ENCODE results near the gene ZBP1. TPM values are rescaled to one million over a fixed set of nuclear protein-coding genes. Genes with fewer than 3 reads are reported as not detected.

Gene ZBP1
- total RNA-seq, 1 donor from 2014 or later: not detected

DNA sequence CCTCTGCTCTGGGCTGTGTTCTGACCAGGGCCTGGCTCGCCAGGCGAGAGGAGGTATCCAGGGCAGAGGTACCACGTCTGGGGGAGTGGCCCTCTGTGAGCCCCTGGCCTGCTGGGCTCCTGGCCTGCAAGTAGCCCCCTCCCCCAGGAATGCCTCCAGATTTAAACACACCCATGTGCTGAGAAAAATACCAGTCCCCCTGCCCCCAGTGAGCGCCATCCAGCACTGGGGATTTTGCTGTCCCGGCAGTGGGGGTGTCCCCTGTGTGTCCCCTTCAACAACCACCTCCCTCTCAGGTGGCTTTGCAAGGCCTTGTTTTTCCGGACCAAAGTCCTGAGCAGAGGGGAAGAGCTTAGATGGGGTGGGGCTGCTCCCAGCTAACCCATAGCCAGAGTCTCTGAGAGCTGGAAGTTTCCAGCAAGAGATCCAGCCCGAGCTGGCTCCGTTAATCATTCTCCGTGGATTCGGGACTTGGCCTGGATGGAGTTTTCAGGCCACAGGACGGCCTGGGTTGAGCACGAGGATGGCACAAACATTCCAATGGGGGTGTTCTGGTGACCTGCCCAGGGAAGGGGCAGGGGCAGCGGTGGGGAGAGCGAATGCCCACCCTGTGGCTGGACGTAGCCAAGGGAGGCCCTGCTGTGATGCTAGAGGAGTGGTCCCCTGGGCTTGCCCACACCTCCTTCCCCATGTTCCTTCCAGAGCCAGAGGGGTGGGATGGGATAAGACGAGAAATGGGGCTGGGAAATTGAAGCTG, 30.3 kb downstream of the ZBP1 start:
- H3K4me1 ChIP-seq: no peaks in the 10 kb centered on the region
- H3K9me3 ChIP-seq (replicated peaks): peaks cover 10% of the 10 kb centered on the region
- TF ChIP-seq, protein P1, sequence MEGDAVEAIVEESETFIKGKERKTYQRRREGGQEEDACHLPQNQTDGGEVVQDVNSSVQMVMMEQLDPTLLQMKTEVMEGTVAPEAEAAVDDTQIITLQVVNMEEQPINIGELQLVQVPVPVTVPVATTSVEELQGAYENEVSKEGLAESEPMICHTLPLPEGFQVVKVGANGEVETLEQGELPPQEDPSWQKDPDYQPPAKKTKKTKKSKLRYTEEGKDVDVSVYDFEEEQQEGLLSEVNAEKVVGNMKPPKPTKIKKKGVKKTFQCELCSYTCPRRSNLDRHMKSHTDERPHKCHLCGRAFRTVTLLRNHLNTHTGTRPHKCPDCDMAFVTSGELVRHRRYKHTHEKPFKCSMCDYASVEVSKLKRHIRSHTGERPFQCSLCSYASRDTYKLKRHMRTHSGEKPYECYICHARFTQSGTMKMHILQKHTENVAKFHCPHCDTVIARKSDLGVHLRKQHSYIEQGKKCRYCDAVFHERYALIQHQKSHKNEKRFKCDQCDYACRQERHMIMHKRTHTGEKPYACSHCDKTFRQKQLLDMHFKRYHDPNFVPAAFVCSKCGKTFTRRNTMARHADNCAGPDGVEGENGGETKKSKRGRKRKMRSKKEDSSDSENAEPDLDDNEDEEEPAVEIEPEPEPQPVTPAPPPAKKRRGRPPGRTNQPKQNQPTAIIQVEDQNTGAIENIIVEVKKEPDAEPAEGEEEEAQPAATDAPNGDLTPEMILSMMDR (IDR thresholded peaks at IDR 0.05; ENCODE audit: borderline replicate concordance): no peak
- H3K36me3 ChIP-seq: no peaks in the 10 kb centered on the region
- no peak overlapping the region for H3K4me3 ChIP-seq
- intact Hi-C loops (cut with micrococcal nuclease): no loop called here
- DNase-seq: no peak
- peaks cover 59% of the 10 kb centered on the region for H3K27me3 ChIP-seq (ENCODE audit: low read depth)
- no peak overlapping the region for H3K27ac ChIP-seq (replicated peaks)

DNA sequence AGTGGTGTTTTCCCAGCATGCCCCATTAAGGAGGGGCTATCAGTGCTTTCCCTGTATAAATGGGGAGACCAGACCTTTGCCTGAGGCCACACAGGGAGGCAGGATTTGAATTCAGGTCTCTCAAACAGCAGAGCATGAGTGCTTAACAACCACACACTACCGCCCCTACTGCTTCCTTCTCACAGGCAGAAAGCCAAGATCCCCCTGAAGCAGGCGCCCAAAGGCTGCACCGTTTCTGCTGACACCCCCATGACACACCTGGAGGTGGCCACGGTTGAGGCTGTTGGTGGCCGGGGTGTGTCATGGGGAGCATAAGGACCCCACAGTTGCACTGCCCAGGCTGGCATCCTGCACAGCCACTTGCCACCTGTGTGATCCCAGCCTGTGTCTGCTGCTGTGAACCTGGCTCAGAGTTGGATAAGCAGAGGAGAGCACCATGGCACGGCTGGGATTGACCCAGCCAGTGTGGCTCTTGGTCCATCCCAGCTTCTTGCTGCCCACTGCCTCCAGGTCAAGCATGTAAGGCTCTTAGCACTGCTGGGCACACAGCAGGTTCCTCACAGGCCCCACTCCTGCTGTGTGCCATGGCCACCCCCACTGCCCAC, 31.0 kb downstream of the ZBP1 start:
- no peak for DNase-seq
- Histone ChIP-seq H3K9me3 (replicated peaks) (peaks cover 10% of the 10 kb centered on the region), H3K36me3 (no peaks in the 10 kb centered on the region), H3K4me1 (no peaks in the 10 kb centered on the region), H3K4me3 (no peak overlapping the region), H3K27ac (replicated peaks) (no peak overlapping the region), H3K27me3 (ENCODE audit: low read depth) (peaks cover 66% of the 10 kb centered on the region)
- intact Hi-C loops (cut with micrococcal nuclease): no loop called here
- TF ChIP-seq, protein P1 (IDR thresholded peaks at IDR 0.05; ENCODE audit: borderline replicate concordance): no peak

DNA sequence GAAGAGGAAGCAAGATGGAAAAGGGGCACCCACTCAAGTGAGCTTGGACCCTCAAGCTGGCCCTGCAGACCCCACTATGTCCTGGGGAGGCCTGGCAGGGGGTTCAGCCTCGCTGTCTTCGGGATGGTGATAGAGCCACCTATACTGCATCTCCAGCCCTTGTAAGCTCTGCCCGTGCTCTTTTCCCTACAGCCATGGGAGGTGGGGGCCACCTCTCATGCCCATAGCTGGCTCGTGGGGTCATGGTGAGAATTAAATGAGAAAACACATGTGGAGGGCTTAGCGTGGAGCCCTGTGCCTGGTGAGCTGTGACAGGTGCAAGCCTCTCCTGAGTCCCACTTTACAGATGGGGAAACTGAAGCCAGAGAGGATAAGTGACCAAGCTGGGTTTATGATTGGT, 31.6 kb downstream of the ZBP1 start:
- intact Hi-C loops (cut with micrococcal nuclease): no loop called here
- DNase-seq: no peak
- TF ChIP-seq, protein P1 (IDR thresholded peaks at IDR 0.05; ENCODE audit: borderline replicate concordance): no peak
- Histone ChIP-seq H3K4me3 (no peak overlapping the region), H3K4me1 (no peaks in the 10 kb centered on the region), H3K27me3 (ENCODE audit: low read depth) (peaks cover 66% of the 10 kb centered on the region), H3K9me3 (replicated peaks) (peaks cover 10% of the 10 kb centered on the region), H3K27ac (replicated peaks) (no peak overlapping the region), H3K36me3 (no peaks in the 10 kb centered on the region)

DNA sequence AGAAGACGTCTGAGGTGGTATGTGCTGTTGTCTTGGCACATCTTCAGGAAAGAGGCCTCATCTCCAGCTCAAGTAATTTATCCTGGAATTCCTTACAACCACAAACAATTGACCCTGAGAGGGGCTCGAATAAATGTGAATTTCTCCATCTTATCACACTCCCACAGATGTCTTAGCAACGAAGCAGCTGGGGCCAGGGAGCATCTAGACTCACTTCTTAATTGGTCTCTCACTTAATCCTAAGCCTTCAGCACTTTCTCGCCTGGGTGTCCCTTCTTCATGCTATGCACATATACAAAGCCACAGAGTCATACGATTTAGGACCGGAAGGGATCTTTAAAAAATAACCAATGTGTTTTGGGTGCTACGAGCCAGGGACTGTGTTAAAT, 32.2 kb downstream of the ZBP1 start:
- intact Hi-C loops (cut with micrococcal nuclease): no loop called here
- Histone ChIP-seq H3K36me3 (no peaks in the 10 kb centered on the region), H3K4me1 (no peaks in the 10 kb centered on the region), H3K27ac (replicated peaks) (no peak overlapping the region), H3K27me3 (ENCODE audit: low read depth) (peaks cover 70% of the 10 kb centered on the region), H3K4me3 (no peak overlapping the region), H3K9me3 (replicated peaks) (peaks cover 10% of the 10 kb centered on the region)
- DNase-seq: no peak
- TF ChIP-seq, protein P1 (IDR thresholded peaks at IDR 0.05; ENCODE audit: borderline replicate concordance): no peak

DNA sequence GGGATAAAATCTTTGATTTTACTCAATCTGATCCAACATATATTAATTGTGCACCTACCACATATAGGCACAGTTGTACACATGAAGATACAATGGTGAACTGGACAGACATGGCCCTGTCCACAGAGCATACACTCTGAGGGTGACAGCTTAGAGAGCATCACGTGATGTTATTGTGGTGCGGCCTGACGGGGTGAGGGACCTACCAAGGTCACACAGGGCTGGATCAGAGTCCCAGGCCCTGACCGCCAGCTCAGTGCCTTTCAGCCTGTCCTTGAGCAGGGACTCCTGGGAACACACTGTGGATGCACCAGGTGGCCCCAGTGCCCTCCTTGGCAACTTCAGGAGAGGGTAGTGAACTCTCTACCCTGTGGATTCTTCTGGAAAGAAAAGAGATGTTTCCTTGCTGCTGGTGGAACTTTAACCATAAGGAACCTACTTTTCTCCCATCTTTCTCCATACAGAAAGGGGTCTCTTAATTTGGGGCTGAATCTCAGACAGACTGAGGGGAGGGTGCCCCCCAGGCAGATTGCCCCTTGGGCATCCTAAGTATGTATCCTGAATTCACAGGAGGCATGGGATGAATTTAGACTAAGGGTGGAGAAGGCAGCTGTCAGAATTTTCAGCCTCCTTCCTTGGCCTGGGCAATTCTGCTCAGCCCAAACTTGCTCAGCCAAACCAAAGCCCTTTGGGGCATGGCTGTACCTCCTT, 32.8 kb downstream of the ZBP1 start:
- intact Hi-C loops (cut with micrococcal nuclease): no loop called here
- TF ChIP-seq, protein P1 (IDR thresholded peaks at IDR 0.05; ENCODE audit: borderline replicate concordance): no peak
- H3K27me3 ChIP-seq (ENCODE audit: low read depth): peaks cover 75% of the 10 kb centered on the region

More for the DNA sequence above, 32.8 kb downstream of the ZBP1 start:
- no peaks in the 10 kb centered on the region for H3K36me3 ChIP-seq
- H3K4me1 ChIP-seq: no peaks in the 10 kb centered on the region
- no peak overlapping the region for H3K27ac ChIP-seq (replicated peaks)
- H3K9me3 ChIP-seq (replicated peaks): peaks cover 10% of the 10 kb centered on the region
- no peak for DNase-seq
- H3K4me3 ChIP-seq: no peak overlapping the region
